ACHN (cell line): ENCODE results near the gene TRPM7.
"Not testable (repeated sequence)": the region's sequence is repeated elsewhere in the genome, so short reads cannot be mapped to it uniquely, and the experiment has no call there.

Source experiments
- DNase-seq: peaks from one replicate; pipeline ENCODE4 v3.0.0-alpha.2; 2015
- in situ Hi-C: cut with HindIII; loops from 2 replicates; pipeline ENCODE4 v1.10.0; 2017; ENCODE audit warnings: low sequenced_read_pairs, low pct_ligation_motif_present, low pct_unique_long_range_greater_than_20kb

Gene TRPM7

DNA sequence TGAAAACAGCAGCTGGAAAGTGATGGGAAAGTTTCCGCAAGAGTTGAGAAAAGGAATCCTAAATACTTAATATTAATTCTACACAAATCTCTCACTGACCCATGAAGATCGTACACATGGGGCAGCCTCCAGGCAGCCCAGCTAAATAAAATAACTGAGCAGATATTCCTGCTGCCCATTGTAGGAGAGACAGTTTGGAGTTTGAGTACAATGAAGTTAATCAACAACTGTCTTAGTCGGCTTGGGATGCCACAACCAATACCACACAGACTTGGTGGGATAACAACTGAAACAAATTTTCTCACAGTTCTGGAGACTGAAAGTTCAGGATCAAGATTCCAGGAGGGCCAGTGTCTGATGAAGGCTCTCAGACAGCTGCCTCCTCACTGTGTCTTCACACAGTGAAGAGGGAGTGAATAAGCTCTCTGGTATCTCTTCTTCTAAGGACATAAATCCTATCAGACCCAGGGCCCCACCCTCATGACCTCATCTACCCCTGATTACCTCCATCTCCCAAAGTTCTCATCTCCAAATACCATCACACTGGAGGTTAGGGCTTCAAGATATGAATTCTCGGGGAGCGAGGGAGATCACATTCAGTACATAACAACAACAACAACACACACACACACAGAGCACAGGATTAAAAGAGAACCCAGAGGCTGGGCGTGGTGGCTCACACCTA, 9.7 kb downstream of the TRPM7 start:
- in situ Hi-C loops: no loop called here
- peak; percentile 73 for DNase-seq

DNA sequence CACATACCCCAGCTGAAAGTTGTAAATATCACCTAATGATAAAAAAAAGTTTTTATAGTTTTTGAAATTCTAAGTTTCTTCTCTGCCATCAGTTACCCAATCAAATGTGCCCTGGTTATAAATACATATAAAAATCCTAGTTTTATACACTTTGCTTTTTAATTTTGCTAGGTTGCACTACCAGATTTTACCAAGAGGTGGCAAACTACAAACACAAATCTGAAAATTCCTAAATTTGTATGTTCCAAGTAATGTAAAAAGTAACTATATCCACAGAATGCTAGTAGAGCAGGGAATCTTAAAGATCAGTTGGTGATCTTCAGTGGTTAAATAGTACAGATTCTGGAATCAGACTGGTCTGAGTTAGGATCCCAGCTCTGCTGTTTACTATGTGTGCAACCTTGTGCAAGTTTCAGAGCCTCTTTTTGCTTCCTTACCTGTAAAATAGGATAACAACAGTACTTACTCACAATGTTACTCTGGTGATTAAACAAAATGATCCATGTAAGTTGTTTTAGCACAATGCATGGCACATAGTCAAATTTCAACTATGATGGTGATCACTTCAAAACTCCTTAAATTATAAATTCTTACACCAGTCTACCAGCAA, 11.0 kb downstream of the TRPM7 start:
- in situ Hi-C loops: no loop called here
- DNase-seq: peak; percentile 38

DNA sequence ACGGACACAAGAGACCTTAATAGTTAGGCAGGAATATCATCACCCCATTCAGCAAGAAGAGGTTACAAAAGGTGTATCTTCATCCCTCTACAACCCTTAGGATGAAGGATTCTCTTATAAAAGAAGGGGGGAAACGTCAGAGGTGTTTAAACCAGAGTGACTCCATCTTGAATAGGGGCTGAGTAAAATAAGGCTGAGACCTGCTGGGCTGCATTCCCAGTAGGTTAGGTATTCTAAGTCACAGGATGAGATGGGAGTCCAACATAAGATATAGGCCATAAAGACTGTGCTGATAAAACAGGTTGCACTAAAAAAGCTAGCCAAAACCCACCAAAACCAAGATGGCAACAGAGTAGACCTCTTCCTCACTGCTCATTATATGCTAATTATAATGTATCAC, 16.5 kb downstream of the TRPM7 start:
- no peak for DNase-seq
- in situ Hi-C loops: no loop called here

GRCh38 chr15:50669611-50670010, 17.0 kb downstream of the TRPM7 start:
- no peak for DNase-seq

DNA sequence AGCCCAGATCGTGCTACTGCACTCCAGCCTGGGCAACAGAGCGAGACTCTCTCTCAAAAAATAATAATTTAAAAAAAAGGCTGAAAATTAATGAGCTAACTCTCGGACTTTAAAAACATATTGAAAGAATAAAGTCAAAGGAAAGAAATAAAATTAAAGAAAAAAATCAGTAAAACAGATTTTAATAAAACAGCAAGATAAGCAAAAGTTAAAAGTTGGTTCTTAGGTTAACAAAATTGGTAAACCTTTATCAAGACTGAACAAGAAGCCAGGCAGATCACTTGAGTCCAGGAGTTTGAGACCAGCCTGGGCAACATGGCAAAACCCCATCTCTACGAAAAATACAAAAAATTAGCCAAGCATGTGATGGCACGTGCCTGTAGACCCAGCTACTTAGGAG, 20.7 kb downstream of the TRPM7 start:
- in situ Hi-C loops: no loop called here
- no peak for DNase-seq

More at GRCh38 chr15:50669611-50670010, 17.0 kb downstream of the TRPM7 start:
- in situ Hi-C loops: no loop called here

GRCh38 chr15:50655555-50655954, 31.0 kb downstream of the TRPM7 start:
- in situ Hi-C loops: no loop called here
- DNase-seq: no peak

DNA sequence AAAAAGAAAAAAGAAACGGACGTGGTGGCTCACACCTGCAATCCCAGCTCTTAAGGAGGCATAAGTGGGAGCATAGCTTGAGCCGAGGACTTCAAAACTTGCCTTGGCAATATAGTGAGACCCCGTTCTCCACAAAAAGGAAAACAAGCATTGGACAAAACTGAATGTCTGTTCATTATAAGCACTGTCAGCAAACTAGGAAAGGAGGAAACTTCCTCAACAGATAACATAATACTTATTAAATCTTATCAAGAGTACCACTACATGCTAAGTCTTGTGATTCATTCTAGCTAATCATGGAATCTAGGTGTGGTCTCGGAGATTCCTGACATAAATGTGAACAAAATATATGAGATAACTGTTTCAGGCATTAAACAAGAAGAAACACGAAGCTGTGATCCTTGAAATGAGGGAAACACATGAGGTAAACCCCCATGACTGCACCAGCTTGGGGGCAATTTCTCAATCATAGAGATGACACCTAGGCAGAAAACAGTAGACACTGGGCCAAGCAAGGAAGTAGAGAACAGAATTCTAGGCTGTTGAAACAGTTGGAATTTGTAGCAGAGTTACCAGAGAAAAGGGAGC, 33.3 kb downstream of the TRPM7 start:
- no peak for DNase-seq
- in situ Hi-C loops: no loop called here

- no peak for DNase-seq
- in situ Hi-C loops: no loop called here
Measured at GRCh38 chr15:50652671-50653070, 33.9 kb downstream of the TRPM7 start.

DNA sequence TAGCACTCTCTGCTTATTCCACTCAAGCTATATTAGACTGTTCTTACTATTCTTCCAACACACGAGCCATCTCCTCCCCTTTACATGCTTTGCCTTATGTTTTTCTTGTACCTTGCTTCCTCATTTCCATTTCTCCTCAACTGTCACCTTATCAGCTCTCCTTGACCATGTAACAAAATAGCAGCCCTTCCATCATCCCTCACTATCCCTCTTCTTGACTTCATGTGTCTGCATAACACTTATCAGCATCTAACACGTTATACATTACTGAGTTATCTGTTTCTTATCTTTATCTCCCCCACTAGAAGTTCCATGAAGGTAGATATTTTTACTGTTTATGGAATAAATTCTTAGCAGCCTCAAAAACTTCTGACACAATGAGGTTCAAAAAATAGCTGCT, 45.3 kb downstream of the TRPM7 start:
- no peak for DNase-seq
- in situ Hi-C loops: no loop called here

DNA sequence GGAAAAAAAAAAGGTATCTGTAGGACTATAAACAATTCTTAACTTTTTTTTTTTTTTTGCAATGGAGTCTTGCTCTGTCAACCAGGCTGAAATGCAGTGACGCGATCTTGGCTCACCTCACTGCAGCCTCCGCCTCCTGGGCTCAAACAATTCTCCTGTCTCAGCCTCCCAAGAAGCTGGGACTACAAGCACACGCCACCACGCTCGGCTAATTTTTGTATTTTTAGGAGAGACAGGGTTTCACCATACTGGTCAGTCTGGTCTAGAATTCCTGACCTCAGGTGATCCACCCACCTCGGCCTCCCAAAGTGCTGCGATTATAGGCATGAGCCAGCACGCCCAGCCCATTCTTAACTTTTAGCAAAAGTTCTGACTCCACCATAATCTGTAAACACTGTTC, 50.5 kb downstream of the TRPM7 start:
- in situ Hi-C loops: no loop called here
- DNase-seq: no peak

DNA sequence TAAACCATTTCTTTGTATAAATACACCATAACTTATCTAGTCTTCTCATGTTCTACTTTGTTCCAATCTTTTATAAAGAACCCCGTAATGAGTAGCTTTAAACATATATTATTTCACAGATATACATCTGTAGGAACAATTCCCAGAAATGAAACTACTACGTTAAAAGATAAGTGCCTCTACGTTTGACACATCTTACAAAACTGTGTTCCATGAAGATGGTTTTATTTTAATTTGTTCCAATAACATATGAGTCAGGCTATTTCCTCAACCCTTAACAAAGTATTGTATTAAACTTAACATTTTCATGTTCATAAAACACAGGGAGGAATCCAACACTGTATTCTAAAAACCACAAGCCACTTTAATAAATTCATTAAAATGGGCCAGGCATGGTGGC, 52.9 kb downstream of the TRPM7 start:
- in situ Hi-C loops: no loop called here
- no peak for DNase-seq

DNA sequence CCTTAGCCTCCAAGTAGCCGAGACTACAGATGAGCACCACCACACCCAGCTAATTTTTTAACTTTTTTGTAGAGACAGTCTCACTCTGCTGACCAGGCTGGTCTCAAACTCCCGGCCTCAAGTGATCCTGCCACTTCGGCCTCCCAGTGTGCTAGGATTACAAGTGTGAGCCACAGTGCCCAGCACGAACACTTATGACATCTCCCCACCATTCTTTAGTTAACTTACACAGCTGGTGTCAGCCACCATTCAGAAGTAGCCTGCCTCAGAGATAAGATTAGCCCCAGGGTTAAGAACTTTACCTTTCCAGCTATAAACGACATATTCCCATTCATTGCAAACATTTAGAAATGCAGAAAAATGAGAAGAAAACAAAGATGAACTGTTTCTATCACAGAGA, 58.2 kb downstream of the TRPM7 start:
- DNase-seq: no peak
- in situ Hi-C loops: no loop called here

- in situ Hi-C loops: no loop called here
- no peak for DNase-seq
Measured at GRCh38 chr15:50627351-50628055, 59.1 kb downstream of the TRPM7 start.

DNA sequence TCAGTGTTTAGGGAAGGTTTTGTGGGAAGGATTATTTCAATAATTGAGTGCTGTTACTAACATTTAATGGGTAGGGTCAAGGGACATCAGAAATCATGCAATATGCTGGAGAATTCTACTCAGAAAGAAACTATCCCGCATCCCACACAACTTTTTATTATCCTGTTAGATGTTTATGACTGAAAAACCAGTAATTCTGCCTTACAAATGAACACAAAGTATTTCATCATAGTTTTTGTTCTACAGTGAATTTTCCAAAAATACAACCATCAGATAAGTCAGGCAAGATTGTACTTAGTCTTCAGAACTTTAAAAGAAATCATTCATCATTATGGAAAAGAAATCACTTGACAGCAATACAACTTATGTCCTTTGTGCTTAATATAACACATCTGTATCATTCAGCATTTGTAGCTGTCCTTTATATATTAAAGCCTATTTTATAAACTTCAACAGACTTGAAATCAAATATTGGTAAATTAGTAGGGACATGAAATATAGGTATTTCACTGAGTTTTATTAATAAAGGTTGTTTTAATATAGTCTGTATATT, 61.9 kb downstream of the TRPM7 start:
- in situ Hi-C loops: no loop called here
- no peak for DNase-seq

GRCh38 chr15:50622361-50622943, 64.1 kb downstream of the TRPM7 start:
- peak; percentile 37 for DNase-seq
- in situ Hi-C loops: not testable (repeated sequence)

DNA sequence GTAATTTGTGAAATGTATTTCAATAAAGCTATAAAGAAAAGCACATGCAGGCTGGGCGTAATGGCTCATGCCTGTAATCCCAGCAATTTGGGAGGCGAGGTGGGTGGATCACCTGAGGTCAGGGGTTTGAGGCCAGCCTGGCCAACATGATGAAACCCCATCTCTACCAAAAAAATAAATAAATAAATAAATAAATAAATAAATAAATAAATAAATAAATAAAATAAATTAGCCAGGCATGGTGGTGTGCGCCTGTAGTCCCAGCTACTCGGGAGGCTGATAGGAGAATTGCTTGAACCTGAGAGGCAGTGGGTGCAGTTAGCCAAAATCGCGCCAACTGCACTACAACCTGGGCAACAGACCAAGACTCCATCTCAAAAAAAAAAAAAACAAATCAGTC, 69.6 kb downstream of the TRPM7 start:
- DNase-seq, in situ Hi-C loops: not testable (repeated sequence)

GRCh38 chr15:50616554-50616953, 70.0 kb downstream of the TRPM7 start:
- in situ Hi-C loops, DNase-seq: not testable (repeated sequence)

DNA sequence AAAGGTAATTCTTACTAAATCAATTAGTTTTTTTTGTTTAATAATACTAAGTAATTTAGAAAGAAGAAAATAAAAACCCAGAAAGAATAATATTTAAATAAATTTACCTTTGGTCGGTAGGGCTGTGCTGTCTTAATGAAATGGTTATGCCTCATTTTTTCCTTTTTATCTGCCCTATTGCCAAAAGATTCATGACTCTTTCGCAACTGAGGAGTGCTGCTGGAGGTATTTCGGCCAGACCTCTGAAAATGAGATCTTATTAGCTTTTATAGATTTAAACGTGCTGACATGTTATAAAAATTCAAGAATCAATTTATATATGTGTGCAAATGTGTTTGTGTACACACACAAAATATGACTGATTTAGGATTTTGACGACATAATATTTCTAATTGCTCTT, 73.0 kb downstream of the TRPM7 start:
- no peak for DNase-seq
- in situ Hi-C loops: no loop called here

GRCh38 chr15:50607129-50607528, 79.5 kb downstream of the TRPM7 start:
- in situ Hi-C loops: no loop called here

More at GRCh38 chr15:50607129-50607528, 79.5 kb downstream of the TRPM7 start:
- no peak for DNase-seq
